Choroid plexus epithelial cell (primary cell): ENCODE data around the gene SNRNP35.
"Not testable (repeated sequence)": the region's sequence is repeated elsewhere in the genome, so short reads cannot be mapped to it uniquely, and the experiment has no call there.

Source experiments
- DNase-seq: peaks from one replicate; pipeline ENCODE4 v3.0.0-alpha.2; 2010; ENCODE audit warnings: low read depth
- H3K4me3 ChIP-seq: 2 replicates; pipeline ENCODE4 v1.5.1; 2011; ENCODE audit warnings: low read depth, mild to moderate bottlenecking, control low read depth, low read length, moderate library complexity
- TF ChIP-seq, protein P1 (sequence below): conservative IDR thresholded peaks from 2 replicates; pipeline ENCODE4 v1.5.1; 2011; ENCODE audit warnings: low read depth, mild to moderate bottlenecking, control low read depth, inconsistent platforms, low read length, moderate library complexity

SNRNP35 gene

DNA sequence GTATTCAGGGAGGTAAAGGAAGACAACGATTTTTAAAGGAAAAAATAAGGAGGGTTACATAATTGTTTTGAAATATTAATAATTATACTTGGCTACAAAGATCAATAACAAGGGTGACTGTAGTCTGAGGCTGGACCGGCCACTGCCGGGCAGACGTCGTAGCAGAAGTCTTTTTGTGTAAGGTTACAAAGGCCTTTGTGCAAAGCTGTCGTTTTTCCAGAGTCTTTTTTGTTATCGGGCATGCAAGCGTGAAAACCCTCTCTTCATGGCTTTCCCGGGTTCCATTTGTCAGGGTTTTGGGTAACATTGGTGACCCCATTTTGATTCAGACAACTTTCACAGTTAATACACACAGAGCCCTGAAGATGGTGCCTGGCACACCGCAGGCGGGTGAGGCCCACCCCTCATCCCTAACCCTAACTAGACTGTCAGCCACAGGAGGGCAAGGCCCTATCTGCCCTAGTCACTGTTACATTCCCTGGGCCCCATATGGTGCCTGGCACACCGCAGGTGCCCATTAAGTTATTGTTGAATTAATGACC lies 44.3 kb downstream of the SNRNP35 start:
- TF ChIP-seq, protein P1, sequence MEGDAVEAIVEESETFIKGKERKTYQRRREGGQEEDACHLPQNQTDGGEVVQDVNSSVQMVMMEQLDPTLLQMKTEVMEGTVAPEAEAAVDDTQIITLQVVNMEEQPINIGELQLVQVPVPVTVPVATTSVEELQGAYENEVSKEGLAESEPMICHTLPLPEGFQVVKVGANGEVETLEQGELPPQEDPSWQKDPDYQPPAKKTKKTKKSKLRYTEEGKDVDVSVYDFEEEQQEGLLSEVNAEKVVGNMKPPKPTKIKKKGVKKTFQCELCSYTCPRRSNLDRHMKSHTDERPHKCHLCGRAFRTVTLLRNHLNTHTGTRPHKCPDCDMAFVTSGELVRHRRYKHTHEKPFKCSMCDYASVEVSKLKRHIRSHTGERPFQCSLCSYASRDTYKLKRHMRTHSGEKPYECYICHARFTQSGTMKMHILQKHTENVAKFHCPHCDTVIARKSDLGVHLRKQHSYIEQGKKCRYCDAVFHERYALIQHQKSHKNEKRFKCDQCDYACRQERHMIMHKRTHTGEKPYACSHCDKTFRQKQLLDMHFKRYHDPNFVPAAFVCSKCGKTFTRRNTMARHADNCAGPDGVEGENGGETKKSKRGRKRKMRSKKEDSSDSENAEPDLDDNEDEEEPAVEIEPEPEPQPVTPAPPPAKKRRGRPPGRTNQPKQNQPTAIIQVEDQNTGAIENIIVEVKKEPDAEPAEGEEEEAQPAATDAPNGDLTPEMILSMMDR: no peak
- no peak overlapping the region for H3K4me3 ChIP-seq
- no peak for DNase-seq

DNA sequence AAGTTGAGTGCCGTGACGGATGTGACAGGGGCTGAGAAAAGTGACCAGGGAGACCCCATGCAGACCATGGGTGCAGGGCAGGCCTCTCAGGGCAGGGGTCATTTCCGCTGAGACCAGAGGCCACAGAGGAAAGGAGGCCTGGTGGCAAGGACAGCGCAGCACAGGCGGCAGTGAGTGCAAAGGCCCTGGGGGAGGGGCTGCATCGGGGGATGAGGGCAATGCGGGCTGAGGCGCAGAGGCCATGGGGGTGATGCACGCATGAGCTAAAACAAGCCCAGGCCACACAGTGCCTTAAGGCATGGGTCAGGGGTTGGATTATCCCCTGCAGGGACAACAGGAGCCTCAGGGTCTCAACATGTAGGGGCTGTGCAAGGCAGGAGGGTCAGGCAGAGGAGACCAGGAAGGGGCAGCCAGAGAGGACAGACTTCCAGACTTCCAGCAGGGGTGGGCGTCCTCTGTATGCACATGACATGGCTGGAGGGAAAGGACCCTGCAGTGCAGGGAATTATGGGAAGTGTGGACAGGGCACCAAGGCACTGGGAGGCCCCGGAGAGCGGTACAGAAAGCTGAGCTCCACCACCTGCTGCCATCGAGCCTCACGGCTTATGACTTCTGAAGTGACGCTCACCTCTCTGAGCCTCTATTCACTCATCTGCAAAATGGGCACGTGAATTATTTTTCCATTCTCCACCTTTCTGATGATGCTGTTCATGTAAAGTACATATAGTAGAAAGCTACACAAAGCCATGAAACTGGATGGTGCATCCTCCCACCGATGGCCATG lies 48.3 kb downstream of the SNRNP35 start:
- H3K4me3 ChIP-seq: no peak overlapping the region
- DNase-seq: no peak
- TF ChIP-seq, protein P1: no peak

DNA sequence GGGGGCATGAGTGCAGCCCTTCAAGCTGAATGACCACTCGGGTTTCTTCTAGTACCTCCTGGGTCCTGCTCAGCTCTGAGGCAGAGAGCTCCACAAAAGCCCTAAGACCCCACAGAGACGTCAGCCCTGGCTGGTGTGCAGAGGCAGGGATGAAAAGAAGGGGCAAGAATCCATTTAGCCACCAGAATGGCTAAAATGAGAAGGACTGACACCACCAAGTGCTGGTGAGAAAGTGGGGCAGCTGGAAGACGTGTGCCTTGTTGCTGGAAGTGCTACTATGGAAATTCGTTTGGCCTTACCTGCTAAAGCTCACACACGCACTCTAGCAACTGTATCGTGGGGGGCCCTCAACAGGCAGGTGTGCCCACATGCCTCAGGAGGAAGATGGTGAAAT lies 48.9 kb downstream of the SNRNP35 start:
- H3K4me3 ChIP-seq: no peak overlapping the region
- DNase-seq: no peak
- TF ChIP-seq, protein P1: no peak

DNA sequence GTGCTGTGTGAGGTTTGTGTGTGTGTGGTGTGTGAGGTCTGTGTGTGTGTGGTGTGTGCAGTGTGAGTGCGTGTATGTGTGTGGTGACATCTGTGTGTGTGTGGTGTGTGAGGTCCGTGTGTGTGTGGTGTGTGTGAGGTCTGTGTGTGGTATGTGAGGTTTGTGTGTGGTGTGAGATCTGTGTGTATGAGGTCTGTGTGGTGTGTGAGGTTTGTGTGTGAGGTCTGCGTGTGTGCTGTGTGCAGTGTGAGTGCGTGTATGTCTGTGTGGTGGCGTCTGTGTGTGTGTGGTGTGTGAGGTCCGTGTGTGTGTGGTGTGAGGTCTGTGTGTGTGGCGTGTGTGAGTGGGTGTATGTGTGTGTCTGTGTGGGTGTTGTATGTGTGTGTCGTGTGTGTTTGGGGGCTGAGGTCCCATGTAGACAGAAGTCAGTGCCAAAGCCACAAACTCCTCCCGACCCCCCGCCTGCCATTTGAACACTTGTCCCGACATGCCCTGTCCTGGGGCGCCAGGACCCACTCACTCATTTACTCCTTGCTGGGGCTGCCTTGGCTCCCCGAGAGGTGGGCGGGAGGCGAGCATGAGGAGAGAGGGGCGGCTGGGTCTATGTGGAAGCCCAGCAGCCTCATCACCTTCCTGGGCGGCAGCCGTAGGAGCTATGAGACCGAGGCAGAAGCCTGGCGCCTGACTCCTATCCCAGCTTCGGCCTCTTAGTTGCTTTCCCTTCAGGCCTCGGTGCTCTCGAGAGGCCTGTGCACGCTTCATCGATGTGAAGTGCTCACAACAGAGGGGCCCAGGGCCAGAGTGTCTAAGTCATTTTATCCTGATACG lies 55.1 kb downstream of the SNRNP35 start:
- TF ChIP-seq, protein P1: no peak
- no peak overlapping the region for H3K4me3 ChIP-seq
- no peak for DNase-seq

DNA sequence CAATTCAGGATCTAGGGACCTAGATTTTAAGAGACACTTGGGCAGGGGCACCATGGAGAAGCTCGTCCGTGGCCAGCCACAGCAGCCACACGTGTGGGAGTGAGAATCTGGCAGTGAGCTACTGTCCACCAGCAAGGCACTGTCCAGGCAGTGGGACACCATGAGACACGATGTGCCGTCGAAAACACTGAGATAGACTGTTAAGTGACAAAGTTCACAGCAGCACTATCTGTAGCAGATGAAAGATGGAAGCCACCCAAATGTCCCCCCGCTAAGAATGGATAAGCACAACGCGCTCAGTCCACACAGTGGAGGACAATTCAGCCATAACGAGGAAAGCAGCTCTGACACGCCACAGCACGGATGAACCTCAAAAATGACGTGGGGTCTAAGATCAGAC lies 55.9 kb downstream of the SNRNP35 start:
- H3K4me3 ChIP-seq: no peak overlapping the region
- no peak for DNase-seq
- TF ChIP-seq, protein P1: no peak

DNA sequence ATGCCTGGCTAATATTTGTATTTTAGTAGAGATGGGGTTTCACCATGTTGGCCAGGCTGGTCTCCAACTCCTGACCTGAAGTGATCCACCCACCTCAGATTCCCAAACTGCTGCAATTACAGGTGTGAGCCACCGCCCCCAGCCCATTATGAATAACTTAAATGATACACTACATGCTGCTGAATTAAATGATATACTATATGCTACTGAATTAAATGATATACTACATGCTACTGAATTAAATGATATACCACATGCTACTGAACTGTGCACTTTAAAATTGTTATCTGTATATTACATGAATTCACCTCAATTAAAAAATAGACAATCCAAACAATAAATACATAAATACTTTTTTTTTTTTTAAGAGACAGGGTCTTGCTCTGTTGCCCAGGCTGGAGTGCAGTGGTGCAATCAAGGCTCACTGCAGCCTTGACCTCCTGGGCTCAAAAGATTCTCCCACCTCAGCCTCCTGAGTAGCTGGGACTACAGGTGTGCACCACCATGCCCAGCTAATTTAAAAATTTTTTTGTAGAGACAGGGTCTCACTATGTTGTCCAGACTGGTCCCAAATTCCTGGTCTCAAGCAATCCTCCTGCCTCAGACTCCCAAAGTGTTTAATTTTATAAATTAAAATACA lies 56.8 kb downstream of the SNRNP35 start:
- H3K4me3 ChIP-seq, DNase-seq: not testable (repeated sequence)

DNA sequence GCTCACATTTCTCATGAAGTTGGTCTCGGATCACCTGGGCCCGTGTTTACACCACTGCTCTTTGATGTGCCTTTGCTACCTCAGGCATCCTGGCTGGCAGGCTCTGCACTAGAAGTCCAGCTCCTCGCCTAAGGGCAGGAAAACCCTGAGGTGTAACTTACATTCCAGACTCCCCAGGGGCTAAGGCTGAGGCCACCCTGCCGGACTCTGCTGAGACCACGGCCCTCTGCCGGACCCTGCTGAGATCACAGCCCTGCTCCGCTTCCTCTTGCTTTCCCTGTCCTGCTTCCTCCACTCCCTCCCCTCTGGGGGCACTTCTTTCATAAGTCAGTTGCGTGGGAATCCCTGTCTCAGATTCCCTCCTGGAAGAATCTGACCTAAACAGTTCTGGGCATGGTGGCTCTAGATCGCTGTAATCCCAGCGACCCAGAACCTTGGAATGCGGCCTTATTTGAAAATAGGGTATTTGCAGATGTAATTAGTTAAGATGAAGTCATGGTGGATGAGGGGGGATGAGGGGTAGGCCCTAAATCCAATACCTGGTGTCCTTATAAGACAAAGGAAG lies 58.4 kb downstream of the SNRNP35 start:
- DNase-seq: peak; percentile 66
- H3K4me3 ChIP-seq: no peak overlapping the region
- TF ChIP-seq, protein P1: peak; percentile 64
